HG03095 (cell line): ENCODE results near the gene ETV3.
"Not testable (repeated sequence)": the region's sequence is repeated elsewhere in the genome, so short reads cannot be mapped to it uniquely, and the experiment has no call there.

Source experiments
- ATAC-seq: cut with Tn5 transposase; IDR thresholded peaks from one replicate; pipeline ENCODE4 v1.9.1; 2021; ENCODE audit warnings: moderate library complexity; ENCODE audit not compliant: unreplicated experiment

Gene ETV3

GRCh38 chr1:157138220-157139051, at the start of gene ETV3:
Gene ETV3, minus strand, starts transcription at chr1:157138395. Its CDS starts 2,043 bp downstream, at chr1:157136352.
- ATAC-seq: peak; percentile 74

- ATAC-seq: no peak
These were observed 48.2 kb upstream of the ETV3 start for GRCh38 chr1:157186281-157186992.

- ATAC-seq: no peak
These were observed 45.7 kb upstream of the ETV3 start for GRCh38 chr1:157183870-157184269.

- ATAC-seq: not testable (repeated sequence)
These were observed 44.2 kb upstream of the ETV3 start for GRCh38 chr1:157182371-157182770.

- peak; percentile 36 for ATAC-seq
These were observed 43.6 kb upstream of the ETV3 start for GRCh38 chr1:157181790-157182189.

- peak; percentile 36 for ATAC-seq
These were observed 43.1 kb upstream of the ETV3 start for GRCh38 chr1:157181258-157181657.

GRCh38 chr1:157178490-157178889, 40.3 kb upstream of the ETV3 start:
- ATAC-seq: no peak

GRCh38 chr1:157177733-157178394, 39.7 kb upstream of the ETV3 start:
- no peak for ATAC-seq

- peak; percentile 47 for ATAC-seq
These were observed 38.5 kb upstream of the ETV3 start for GRCh38 chr1:157176591-157177121.

- no peak for ATAC-seq
These were observed 37.8 kb upstream of the ETV3 start for GRCh38 chr1:157176016-157176415.

- no peak for ATAC-seq
These were observed 35.8 kb upstream of the ETV3 start for GRCh38 chr1:157173900-157174410.

- ATAC-seq: not testable (repeated sequence)
These were observed 35.0 kb upstream of the ETV3 start for GRCh38 chr1:157173241-157173640.

GRCh38 chr1:157172591-157172990, 34.4 kb upstream of the ETV3 start:
- not testable (repeated sequence) for ATAC-seq

- ATAC-seq: not testable (repeated sequence)
These were observed 33.8 kb upstream of the ETV3 start for GRCh38 chr1:157171903-157172503.

GRCh38 chr1:157170677-157171515, 32.7 kb upstream of the ETV3 start:
- no peak for ATAC-seq

GRCh38 chr1:157168015-157168414, 29.8 kb upstream of the ETV3 start:
- no peak for ATAC-seq

- ATAC-seq: no peak
These were observed 29.2 kb upstream of the ETV3 start for GRCh38 chr1:157167437-157167836.

GRCh38 chr1:157166590-157166989, 28.4 kb upstream of the ETV3 start:
- ATAC-seq: no peak

GRCh38 chr1:157163273-157164127, 25.3 kb upstream of the ETV3 start:
- no peak for ATAC-seq
